Brain (organoid and tissue), 1 donor: ENCODE data around the gene ARMC10. TPM values are rescaled to one million over a fixed set of nuclear protein-coding genes. Genes with fewer than 3 reads are reported as not detected.

ENCODE experiments used
- polyA plus RNA-seq: library from polyadenylated mRNA; stranded (reverse); fragments of 350-450 nt; fragmentation: Illumina TruSeq; extraction: RNeasy Lipid Tissue Mini Kit (QIAGEN cat#74804); gene quantifications from one replicate; pipeline ENCODE4 v1.2.3, GENCODE V29; 2015; ENCODE audit warnings: low read depth, low replicate concordance; ENCODE audit not compliant: insufficient read depth

Gene ARMC10
- polyA plus RNA-seq, 1 donor from 2014 or later, result 39.0 TPM

Other genes starting within 250 kb of the ARMC10 start
- 0.95 TPM for gene LRRC17, start 162.1 kb upstream of the ARMC10 start, polyA plus RNA-seq
- 0.24 TPM for gene FBXL13, start 344 bp upstream of the ARMC10 start, polyA plus RNA-seq
- gene NAPEPLD, start 74.0 kb downstream of the ARMC10 start, polyA plus RNA-seq, result 5.6 TPM
- gene PMPCB, start 222.3 kb downstream of the ARMC10 start, polyA plus RNA-seq, result 48.6 TPM